ENCODE measurements around the gene OSBPL9.

Gene OSBPL9

DNA sequence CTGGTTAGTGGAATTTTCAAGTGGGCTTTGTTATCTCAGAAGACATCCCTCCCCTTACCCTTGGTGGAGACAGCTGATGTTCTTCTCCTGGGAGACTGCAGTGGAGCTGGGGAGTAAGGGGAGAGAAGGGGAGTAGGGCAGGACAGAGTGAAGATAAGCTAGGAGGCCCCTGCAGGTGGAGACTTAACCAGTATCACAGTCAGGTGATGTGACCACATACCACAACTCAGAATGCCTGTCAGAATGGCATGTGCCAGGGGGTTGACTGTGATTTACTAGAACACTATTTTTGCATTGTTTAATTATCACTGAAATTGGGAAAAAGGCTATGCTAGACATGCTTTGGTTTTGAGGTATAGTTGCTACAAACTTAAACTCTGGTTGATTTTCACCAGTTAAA lies 137.1 kb downstream of the OSBPL9 start:
- peak; percentile 33 for FAIRE-seq
- no peak for DNase-seq (ENCODE audit: insufficient read length)
- no peak for TF ChIP-seq POLR2AphosphoS5 (IDR thresholded peaks at IDR 0.05; ENCODE audit: low read depth, low read length)
- TF ChIP-seq TAF1 (IDR thresholded peaks at IDR 0.05; ENCODE audit: borderline replicate concordance, low read depth, low read length), result no peak
- TF ChIP-seq POLR2A (IDR thresholded peaks at IDR 0.05; ENCODE audit: low read depth, low read length), result no peak

DNA sequence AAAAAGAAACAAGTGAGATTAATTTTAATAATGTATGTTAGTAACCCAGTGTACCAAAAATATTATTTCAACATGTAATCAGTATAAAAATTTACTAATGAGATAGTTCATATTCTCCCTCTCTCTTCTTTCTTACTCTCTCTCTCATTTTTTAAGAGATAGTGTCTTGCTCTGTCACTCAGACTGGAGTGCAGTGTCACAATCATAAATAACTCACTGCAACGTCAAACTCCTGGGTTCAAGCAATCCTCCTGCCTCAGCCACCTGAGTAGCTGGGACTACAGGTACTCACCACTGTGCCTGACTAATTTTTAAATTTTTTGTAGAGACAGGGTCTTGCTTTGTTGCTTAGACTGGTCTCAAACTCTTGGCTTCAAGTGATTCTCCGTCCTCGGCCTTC lies 137.8 kb downstream of the OSBPL9 start:
- FAIRE-seq (no peak), DNase-seq (ENCODE audit: insufficient read length) (no peak)
- no peak for TF ChIP-seq POLR2AphosphoS5 (IDR thresholded peaks at IDR 0.05; ENCODE audit: low read depth, low read length)
- TF ChIP-seq POLR2A (IDR thresholded peaks at IDR 0.05; ENCODE audit: low read depth, low read length), result no peak
- TF ChIP-seq TAF1 (IDR thresholded peaks at IDR 0.05; ENCODE audit: borderline replicate concordance, low read depth, low read length), result no peak

DNA sequence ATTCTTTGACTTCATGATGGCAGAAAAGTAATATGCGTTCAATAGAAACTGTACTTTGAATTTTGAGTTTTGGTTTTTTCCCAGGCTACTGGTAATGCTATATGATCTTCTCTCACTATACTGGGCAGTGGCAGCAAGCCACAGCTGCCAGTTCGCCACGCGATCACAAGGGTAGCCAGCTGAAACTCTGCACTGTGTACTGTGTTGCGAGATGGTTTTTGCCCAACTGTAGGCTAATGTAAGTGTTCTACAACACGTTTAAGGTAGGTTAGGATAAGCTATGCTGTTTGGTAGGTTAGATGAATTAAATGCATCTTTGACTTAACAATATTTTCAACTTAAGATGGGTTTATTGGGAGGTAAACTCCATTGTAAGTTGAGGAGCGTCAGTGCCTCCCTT lies 138.5 kb downstream of the OSBPL9 start:
- TF ChIP-seq POLR2AphosphoS5 (IDR thresholded peaks at IDR 0.05; ENCODE audit: low read depth, low read length) (no peak), TAF1 (IDR thresholded peaks at IDR 0.05; ENCODE audit: borderline replicate concordance, low read depth, low read length) (no peak), POLR2A (IDR thresholded peaks at IDR 0.05; ENCODE audit: low read depth, low read length) (no peak)
- peak; percentile 36 for FAIRE-seq

DNA sequence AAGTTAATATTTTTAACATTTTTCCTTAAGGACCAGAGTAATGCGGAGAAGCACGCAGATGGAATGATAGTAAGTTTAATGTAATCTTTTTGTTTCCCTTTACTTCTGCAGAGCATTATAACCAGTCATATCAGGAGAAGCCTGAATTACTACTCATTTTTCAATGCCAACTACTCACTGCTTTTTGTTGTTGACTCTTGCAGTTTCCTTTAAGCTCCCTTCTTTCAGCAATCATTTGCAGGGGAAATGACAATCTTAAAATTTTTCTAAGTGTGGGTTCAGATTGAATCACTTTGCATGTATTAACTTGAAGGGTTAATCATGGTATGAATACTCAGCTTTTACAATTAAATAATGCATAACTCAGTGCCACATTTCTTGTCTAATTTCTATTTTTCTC lies 139.4 kb downstream of the OSBPL9 start:
- TF ChIP-seq POLR2AphosphoS5 (IDR thresholded peaks at IDR 0.05; ENCODE audit: low read depth, low read length) (no peak), TAF1 (IDR thresholded peaks at IDR 0.05; ENCODE audit: borderline replicate concordance, low read depth, low read length) (no peak), POLR2A (IDR thresholded peaks at IDR 0.05; ENCODE audit: low read depth, low read length) (no peak)
- DNase-seq (ENCODE audit: insufficient read length) (no peak), FAIRE-seq (no peak)

More for the DNA sequence above, 138.5 kb downstream of the OSBPL9 start:
- DNase-seq (ENCODE audit: insufficient read length), result no peak

GRCh38 chr1:51758310-51758709 lies 141.4 kb downstream of the OSBPL9 start:
- FAIRE-seq (no peak), DNase-seq (ENCODE audit: insufficient read length) (no peak)
- TF ChIP-seq POLR2AphosphoS5 (IDR thresholded peaks at IDR 0.05; ENCODE audit: low read depth, low read length) (no peak), POLR2A (IDR thresholded peaks at IDR 0.05; ENCODE audit: low read depth, low read length) (no peak), TAF1 (IDR thresholded peaks at IDR 0.05; ENCODE audit: borderline replicate concordance, low read depth, low read length) (no peak)

GRCh38 chr1:51760872-51761271 lies 144.0 kb downstream of the OSBPL9 start:
- TF ChIP-seq POLR2A (IDR thresholded peaks at IDR 0.05; ENCODE audit: low read depth, low read length) (no peak), TAF1 (IDR thresholded peaks at IDR 0.05; ENCODE audit: borderline replicate concordance, low read depth, low read length) (no peak), POLR2AphosphoS5 (IDR thresholded peaks at IDR 0.05; ENCODE audit: low read depth, low read length) (no peak)
- FAIRE-seq, result no peak
- DNase-seq (ENCODE audit: insufficient read length), result no peak

DNA sequence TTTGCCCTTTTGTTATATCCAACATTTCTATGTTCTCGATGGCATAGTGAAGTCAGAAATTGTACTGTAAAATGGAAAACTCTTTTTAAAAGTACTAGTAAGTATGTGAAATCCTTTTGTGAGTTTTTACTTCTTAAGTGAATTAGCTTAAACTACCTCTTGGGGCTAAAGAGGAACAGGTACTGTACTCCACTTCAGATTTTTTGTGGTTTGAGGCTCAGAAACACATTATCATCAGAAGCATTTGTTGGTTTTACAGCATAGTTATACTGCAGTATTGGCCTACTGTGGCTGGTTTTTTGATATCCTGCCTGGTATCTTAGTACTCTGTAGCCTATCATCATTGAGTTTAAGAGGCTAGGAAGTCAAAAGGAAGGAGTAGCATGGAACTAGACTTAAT lies 144.5 kb downstream of the OSBPL9 start:
- TF ChIP-seq TAF1 (IDR thresholded peaks at IDR 0.05; ENCODE audit: borderline replicate concordance, low read depth, low read length), result no peak
- TF ChIP-seq POLR2A (IDR thresholded peaks at IDR 0.05; ENCODE audit: low read depth, low read length), result no peak
- TF ChIP-seq POLR2AphosphoS5 (IDR thresholded peaks at IDR 0.05; ENCODE audit: low read depth, low read length), result no peak
- peak; percentile 27 for FAIRE-seq
- DNase-seq (ENCODE audit: insufficient read length), result no peak

DNA sequence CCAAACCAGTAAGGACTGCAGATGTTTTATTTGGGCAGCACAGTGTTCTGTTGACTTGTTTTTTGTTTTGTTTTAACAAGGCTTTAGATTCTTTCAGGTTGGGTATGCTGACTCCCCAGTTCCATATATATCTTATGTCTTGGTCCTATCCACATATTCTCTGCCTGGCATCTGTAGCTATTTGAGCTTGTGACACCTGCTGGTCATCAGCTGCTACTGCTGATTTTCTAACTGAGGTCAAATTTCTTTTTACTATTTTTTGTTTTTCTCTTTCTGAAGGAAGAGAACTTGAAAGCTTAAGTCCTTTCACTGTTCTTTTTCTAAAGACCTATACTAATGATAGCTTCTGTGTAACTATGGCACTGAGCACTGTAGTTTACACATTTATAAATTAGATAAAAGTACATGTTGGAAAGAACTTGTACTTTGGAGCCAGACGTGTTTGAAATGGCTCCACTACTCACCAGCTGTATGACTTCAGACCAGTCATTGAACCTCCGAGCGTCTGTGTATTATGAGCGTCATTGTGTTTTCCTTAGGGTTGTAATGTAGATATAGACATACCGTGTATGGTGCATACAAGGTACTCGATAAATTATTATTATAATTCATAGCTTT lies 152.2 kb downstream of the OSBPL9 start:
- DNase-seq (ENCODE audit: insufficient read length), result peak; percentile 5
- peak; percentile 62 for FAIRE-seq
- TF ChIP-seq TAF1 (IDR thresholded peaks at IDR 0.05; ENCODE audit: borderline replicate concordance, low read depth, low read length) (no peak), POLR2AphosphoS5 (IDR thresholded peaks at IDR 0.05; ENCODE audit: low read depth, low read length) (no peak), POLR2A (IDR thresholded peaks at IDR 0.05; ENCODE audit: low read depth, low read length) (no peak)

DNA sequence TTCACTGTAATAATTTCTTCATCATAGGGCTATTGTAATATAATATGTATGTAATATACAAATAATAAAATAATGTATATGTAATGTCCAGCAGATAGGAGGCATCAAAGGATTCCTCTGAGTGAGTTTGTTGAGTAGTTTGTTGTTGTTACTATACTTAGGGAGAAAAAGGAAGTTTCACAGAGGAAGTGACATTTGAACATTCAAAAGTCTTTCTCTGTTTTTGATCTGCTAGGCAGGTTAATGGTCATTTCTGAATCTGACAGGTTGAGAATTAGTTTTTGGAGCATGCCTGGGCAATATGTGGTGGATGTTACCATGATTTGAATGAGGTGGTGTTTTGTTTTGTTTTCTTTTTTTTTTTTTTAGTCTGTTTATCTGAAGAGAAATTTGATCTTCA lies 159.5 kb downstream of the OSBPL9 start:
- FAIRE-seq (no peak), DNase-seq (ENCODE audit: insufficient read length) (peak; percentile 7)
- TF ChIP-seq TAF1 (IDR thresholded peaks at IDR 0.05; ENCODE audit: borderline replicate concordance, low read depth, low read length) (no peak), POLR2A (IDR thresholded peaks at IDR 0.05; ENCODE audit: low read depth, low read length) (no peak), POLR2AphosphoS5 (IDR thresholded peaks at IDR 0.05; ENCODE audit: low read depth, low read length) (no peak)

DNA sequence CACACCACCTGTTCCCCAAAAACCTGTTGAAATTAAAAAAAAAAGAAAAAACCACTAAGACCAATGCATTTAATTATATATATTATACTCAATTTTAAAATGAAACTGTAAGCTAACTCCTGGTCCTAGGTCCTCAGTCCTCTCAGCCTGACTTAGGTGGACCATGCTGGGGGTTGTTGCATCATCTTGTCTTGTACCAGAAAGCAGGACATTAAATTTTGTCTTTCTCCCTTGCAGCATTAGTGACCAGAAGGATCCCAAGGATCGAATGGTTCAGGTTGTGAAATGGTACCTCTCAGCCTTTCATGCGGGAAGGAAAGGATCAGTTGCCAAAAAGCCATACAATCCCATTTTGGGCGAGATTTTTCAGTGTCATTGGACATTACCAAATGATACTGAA lies 164.0 kb downstream of the OSBPL9 start:
- FAIRE-seq, result no peak
- no peak for DNase-seq (ENCODE audit: insufficient read length)
- no peak for TF ChIP-seq TAF1 (IDR thresholded peaks at IDR 0.05; ENCODE audit: borderline replicate concordance, low read depth, low read length)

- DNase-seq (ENCODE audit: insufficient read length) (no peak), FAIRE-seq (no peak)
- TF ChIP-seq POLR2A (IDR thresholded peaks at IDR 0.05; ENCODE audit: low read depth, low read length), result no peak
- no peak for TF ChIP-seq TAF1 (IDR thresholded peaks at IDR 0.05; ENCODE audit: borderline replicate concordance, low read depth, low read length)
- no peak for TF ChIP-seq POLR2AphosphoS5 (IDR thresholded peaks at IDR 0.05; ENCODE audit: low read depth, low read length)
Measured at GRCh38 chr1:51784997-51785421, 168.1 kb downstream of the OSBPL9 start.

- TF ChIP-seq POLR2A (IDR thresholded peaks at IDR 0.05; ENCODE audit: low read depth, low read length), result peak; percentile 35; the same call in 1 of the 2 replicates
- TF ChIP-seq POLR2AphosphoS5 (IDR thresholded peaks at IDR 0.05; ENCODE audit: low read depth, low read length), result no peak
- no peak for TF ChIP-seq TAF1 (IDR thresholded peaks at IDR 0.05; ENCODE audit: borderline replicate concordance, low read depth, low read length)
- DNase-seq (ENCODE audit: insufficient read length) (no peak), FAIRE-seq (no peak)
Measured at GRCh38 chr1:51788938-51789337, 172.0 kb downstream of the OSBPL9 start.

All from GM12892 (cell line).